ENCODE results near the gene SLC25A27. TPM values are rescaled to one million over a fixed set of nuclear protein-coding genes. Genes with fewer than 3 reads are reported as not detected.

The SLC25A27 gene
- polyA plus RNA-seq, 3 donors: 0.34 to 1.7 TPM; not detected in 1

DNA sequence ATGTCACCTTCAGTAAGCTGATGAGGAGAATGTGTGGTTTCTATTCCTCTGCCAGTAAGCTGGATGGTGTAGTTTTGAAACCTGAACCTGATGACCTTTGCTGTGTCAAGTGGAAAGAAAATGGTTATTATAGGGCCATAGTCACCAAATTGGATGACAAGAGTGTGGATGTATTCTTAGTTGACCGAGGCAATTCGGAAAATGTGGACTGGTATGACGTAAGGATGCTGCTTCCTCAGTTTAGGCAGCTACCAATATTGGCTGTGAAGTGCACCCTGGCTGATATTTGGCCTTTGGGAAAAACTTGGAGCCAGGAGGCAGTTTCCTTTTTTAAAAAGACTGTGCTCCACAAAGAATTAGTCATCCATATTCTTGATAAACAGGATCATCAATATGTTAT is 36.9 kb downstream of the SLC25A27 start:
- Histone ChIP-seq H4K20me1 (ENCODE audit: insufficient read depth, low read length) (no peaks in the 10 kb centered on the region), H3K4me1 (ENCODE audit: control insufficient read depth in 1 of 2, insufficient read depth in 2 of 2, low read length in 2 of 2) (no peaks in the 10 kb centered on the region), H3K27ac (ENCODE audit: low read depth in 1 of 2, low read length in 2 of 2) (no peak overlapping the region), H3K79me2 (ENCODE audit: insufficient read depth, low read length) (no peaks in the 10 kb centered on the region), H2AFZ (ENCODE audit: insufficient read depth, low read depth, low read length, poor library complexity, severe bottlenecking) (no peak overlapping the region), H3K36me3 (replicated peaks in 1 of 2; ENCODE audit: control insufficient read depth in 1 of 2, insufficient read depth in 2 of 2, low read length in 2 of 2) (no peaks in the 10 kb centered on the region), H3K9me3 (replicated peaks in 1 of 2; ENCODE audit: control insufficient read depth in 1 of 2, insufficient read depth in 1 of 2, low read length in 2 of 2) (peaks cover 6 to 16% of the 10 kb centered on the region in 2 donors), H3K9ac (ENCODE audit: insufficient read depth, low read length, poor library complexity, severe bottlenecking) (no peak overlapping the region), H3K4me3 (replicated peaks in 1 of 3; ENCODE audit: low read depth in 2 of 3, low read length in 3 of 3) (no peak overlapping the region), H3K4me2 (replicated peaks; ENCODE audit: extremely low read depth, low read length, poor library complexity, severe bottlenecking) (no peak overlapping the region), H3K27me3 (ENCODE audit: control insufficient read depth in 2 of 2, insufficient read depth in 2 of 2, low read length in 2 of 2) (no peaks in the 10 kb centered on the region)
- DNase-seq: no peak
- TF ChIP-seq, protein P1, sequence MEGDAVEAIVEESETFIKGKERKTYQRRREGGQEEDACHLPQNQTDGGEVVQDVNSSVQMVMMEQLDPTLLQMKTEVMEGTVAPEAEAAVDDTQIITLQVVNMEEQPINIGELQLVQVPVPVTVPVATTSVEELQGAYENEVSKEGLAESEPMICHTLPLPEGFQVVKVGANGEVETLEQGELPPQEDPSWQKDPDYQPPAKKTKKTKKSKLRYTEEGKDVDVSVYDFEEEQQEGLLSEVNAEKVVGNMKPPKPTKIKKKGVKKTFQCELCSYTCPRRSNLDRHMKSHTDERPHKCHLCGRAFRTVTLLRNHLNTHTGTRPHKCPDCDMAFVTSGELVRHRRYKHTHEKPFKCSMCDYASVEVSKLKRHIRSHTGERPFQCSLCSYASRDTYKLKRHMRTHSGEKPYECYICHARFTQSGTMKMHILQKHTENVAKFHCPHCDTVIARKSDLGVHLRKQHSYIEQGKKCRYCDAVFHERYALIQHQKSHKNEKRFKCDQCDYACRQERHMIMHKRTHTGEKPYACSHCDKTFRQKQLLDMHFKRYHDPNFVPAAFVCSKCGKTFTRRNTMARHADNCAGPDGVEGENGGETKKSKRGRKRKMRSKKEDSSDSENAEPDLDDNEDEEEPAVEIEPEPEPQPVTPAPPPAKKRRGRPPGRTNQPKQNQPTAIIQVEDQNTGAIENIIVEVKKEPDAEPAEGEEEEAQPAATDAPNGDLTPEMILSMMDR (IDR thresholded peaks at IDR 0.05): no peak
- H3K4me1 Mint-ChIP-seq: no peaks in the 10 kb centered on the region
- peaks cover 0 to 19% (median 14%) of the 10 kb centered on the region in 7 donors for H3K9me3 Mint-ChIP-seq
- peaks cover 0 to 3% (median 0%) of the 10 kb centered on the region in 3 donors for H3K27me3 Mint-ChIP-seq (ENCODE audit: low read depth in 3 of 3)
- no peak overlapping the region for H3K4me3 Mint-ChIP-seq
- no peak overlapping the region for H3K27ac Mint-ChIP-seq
- 100% methylated on average over 3 of the region's 3 CpGs for WGBS (ENCODE audit: insufficient coverage)
- intact Hi-C loops (cut with micrococcal nuclease): loop anchor here in 1 of 2 donors (5.0 kb wide), 1 partner anchor 373 kb away; no protein-coding TSS in a partner anchor
- H3K36me3 Mint-ChIP-seq: no peaks in the 10 kb centered on the region

DNA sequence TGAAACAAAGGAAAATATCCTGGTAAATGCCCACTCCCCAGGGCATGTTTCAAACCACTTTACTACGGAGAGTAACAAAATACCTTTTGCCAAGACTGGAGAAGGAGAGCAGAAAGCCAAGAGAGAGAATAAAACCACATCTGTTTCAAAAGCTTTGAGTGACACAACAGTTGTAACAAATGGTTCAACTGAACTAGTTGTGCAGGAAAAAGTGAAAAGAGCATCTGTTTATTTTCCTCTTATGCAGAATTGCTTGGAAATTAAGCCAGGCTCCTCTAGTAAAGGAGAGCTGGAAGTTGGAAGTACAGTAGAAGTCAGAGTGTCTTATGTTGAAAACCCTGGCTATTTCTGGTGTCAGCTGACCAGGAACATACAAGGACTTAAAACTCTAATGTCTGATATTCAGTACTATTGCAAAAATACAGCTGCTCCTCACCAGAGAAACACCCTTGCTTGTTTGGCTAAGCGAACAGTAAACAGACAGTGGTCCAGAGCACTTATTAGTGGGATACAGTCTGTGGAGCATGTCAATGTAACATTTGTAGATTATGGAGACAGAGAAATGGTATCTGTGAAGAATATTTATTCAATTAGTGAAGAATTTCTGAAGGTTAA is 37.5 kb downstream of the SLC25A27 start:
- Histone ChIP-seq H3K27ac (ENCODE audit: low read depth in 1 of 2, low read length in 2 of 2) (no peak overlapping the region), H3K27me3 (ENCODE audit: control insufficient read depth in 2 of 2, insufficient read depth in 2 of 2, low read length in 2 of 2) (no peaks in the 10 kb centered on the region), H3K4me3 (replicated peaks in 1 of 3; ENCODE audit: low read depth in 2 of 3, low read length in 3 of 3) (no peak overlapping the region), H3K9ac (ENCODE audit: insufficient read depth, low read length, poor library complexity, severe bottlenecking) (no peak overlapping the region), H3K4me1 (ENCODE audit: control insufficient read depth in 1 of 2, insufficient read depth in 2 of 2, low read length in 2 of 2) (no peaks in the 10 kb centered on the region), H3K79me2 (ENCODE audit: insufficient read depth, low read length) (no peaks in the 10 kb centered on the region), H2AFZ (ENCODE audit: insufficient read depth, low read depth, low read length, poor library complexity, severe bottlenecking) (no peak overlapping the region), H3K4me2 (replicated peaks; ENCODE audit: extremely low read depth, low read length, poor library complexity, severe bottlenecking) (no peak overlapping the region), H3K36me3 (replicated peaks in 1 of 2; ENCODE audit: control insufficient read depth in 1 of 2, insufficient read depth in 2 of 2, low read length in 2 of 2) (no peaks in the 10 kb centered on the region), H4K20me1 (ENCODE audit: insufficient read depth, low read length) (no peaks in the 10 kb centered on the region), H3K9me3 (replicated peaks in 1 of 2; ENCODE audit: control insufficient read depth in 1 of 2, insufficient read depth in 1 of 2, low read length in 2 of 2) (peaks cover 6 to 16% of the 10 kb centered on the region in 2 donors)
- TF ChIP-seq, protein P1 (IDR thresholded peaks at IDR 0.05): no peak
- Mint-ChIP-seq H3K4me3 (no peak overlapping the region), H3K4me1 (no peaks in the 10 kb centered on the region), H3K36me3 (no peaks in the 10 kb centered on the region), H3K27me3 (ENCODE audit: low read depth in 3 of 3) (peaks cover 0 to 3% (median 0%) of the 10 kb centered on the region in 3 donors), H3K9me3 (peaks cover 0 to 19% (median 14%) of the 10 kb centered on the region in 7 donors), H3K27ac (no peak overlapping the region)
- intact Hi-C loops (cut with micrococcal nuclease): loop anchor here in 1 of 2 donors (5.0 kb wide), 1 partner anchor 372 kb away; no protein-coding TSS in a partner anchor
- DNase-seq: no peak
- no CpG with 5 or more reads among the region's 2 CpGs for WGBS (ENCODE audit: insufficient coverage)

Data from CD14-positive monocyte (primary cell).